GM12865 (cell line): Measurements from ENCODE around the gene TMTC1.

ENCODE experiments used
- DNase-seq: peaks from one replicate; pipeline ENCODE4 v3.0.0; 2010; ENCODE audit warnings: low read depth
- H3K4me3 ChIP-seq: 2 replicates; pipeline ENCODE4 v1.5.1; 2011; ENCODE audit warnings: mild to moderate bottlenecking, low read depth, low read length, control low read depth
- CTCF ChIP-seq: IDR thresholded peaks from 2 replicates; pipeline ENCODE4 v1.5.1; 2011; ENCODE audit warnings: low read length, control low read depth, low read depth, inconsistent platforms; ENCODE audit not compliant: insufficient read depth; ENCODE audit errors: missing control alignments

The TMTC1 gene

GRCh38 chr12:29531471-29531870 is 252.3 kb downstream of the TMTC1 start:
- no peak overlapping the region for H3K4me3 ChIP-seq
- no peak for DNase-seq
- no peak for TF ChIP-seq CTCF

- no peak for DNase-seq
- TF ChIP-seq CTCF = no peak
- no peak overlapping the region for H3K4me3 ChIP-seq
These were observed 253.3 kb downstream of the TMTC1 start for GRCh38 chr12:29530436-29530835.

DNA sequence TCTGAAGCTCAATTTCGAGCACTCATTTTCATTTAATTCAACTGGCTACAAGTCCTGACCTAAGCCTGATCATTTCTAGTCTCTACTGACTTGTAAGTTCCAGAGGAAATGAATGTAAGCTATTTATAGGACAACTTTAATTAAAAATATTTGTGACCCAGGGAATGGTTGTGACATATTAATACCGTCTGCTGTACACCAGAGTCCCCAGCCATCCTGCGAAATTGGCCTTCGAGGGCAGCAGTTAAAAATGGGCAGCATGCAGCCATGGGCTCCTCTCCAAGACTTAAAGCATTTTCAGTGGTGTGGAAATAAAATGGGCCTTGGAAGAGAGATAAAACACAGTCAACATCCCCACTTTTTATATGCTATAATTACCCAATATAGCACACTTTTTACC is 255.6 kb downstream of the TMTC1 start:
- H3K4me3 ChIP-seq = no peak overlapping the region
- no peak for TF ChIP-seq CTCF
- no peak for DNase-seq

DNA sequence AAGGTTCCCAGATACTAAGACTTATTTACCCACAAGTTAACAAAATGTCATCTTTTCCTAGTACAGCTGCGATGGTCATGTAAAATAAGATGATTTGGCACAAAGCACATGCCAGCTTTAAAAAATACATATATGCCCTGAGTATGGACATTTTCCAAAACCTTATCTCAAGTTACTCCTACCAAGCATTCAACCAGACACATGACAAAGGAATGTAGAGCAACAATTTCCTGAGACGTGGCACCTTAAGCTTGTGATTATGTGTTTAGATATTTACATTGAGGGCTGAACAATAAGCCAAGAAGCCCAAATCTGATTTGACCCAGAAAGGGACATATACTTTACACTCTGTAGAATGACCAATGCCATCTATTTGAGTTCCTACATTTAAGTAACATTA is 261.8 kb downstream of the TMTC1 start:
- no peak overlapping the region for H3K4me3 ChIP-seq
- no peak for DNase-seq
- TF ChIP-seq CTCF = no peak

DNA sequence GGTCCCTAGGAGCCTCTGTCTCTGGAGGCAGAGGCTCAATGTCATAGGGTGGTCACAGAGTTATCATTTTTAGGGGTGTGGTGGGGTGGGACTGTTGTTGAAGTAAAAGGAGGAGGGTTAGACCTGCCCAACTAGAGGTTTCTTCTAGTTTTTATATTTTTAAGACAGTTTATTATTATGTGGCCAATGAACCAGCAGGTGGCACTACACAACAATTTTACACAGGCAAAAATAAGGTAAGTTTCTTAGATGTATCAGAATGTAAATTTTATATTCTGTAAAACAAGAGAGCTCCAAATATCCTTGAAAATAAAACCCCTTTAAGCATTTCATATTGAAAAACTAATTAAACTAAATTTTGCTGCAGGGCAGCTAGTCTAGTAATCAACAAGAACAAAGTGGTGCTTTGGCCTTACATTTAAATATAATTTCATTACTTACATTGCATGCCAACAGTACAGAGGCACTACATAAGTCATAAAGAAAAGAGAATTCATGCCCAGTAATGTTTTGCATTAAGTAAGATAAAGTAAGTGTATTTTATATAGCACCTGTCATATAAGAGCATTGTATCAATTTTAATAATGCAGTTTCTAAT is 264.1 kb downstream of the TMTC1 start:
- peak; percentile 64 for DNase-seq
- H3K4me3 ChIP-seq = no peak overlapping the region
- peak; percentile 31 for TF ChIP-seq CTCF

DNA sequence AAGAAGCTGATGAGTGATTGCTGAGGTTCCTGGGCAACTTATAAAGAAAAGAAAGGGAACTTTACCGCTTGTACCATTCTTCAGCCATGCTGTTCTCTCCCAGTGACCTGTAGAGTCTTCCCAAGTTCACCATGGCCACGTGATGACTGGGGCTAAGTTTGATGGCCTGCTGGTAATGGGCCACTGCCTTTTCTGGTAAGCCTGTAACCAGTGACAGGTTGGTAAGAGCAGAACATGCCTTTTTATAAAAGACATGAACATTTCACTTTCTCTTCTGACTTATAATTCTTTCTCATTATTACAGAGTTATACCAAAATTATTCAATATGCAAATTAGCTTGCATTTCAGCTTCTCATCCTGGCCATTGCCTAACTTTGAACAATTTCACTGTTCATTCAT is 265.3 kb downstream of the TMTC1 start:
- no peak for TF ChIP-seq CTCF
- no peak overlapping the region for H3K4me3 ChIP-seq
- DNase-seq = peak; percentile 6

- H3K4me3 ChIP-seq = no peak overlapping the region
- peak; percentile 7 for DNase-seq
- peak; percentile 3 for TF ChIP-seq CTCF
These were observed 266.5 kb downstream of the TMTC1 start for GRCh38 chr12:29517264-29517663.
